G401.6 (cell line): ENCODE data around the gene ERMP1.
"Not testable (repeated sequence)": the region's sequence is repeated elsewhere in the genome, so short reads cannot be mapped to it uniquely, and the experiment has no call there.

Source experiments
- FAIRE-seq: peaks from 2 replicates; lab custom pipeline; 2012; peaks lifted over from hg19 to GRCh38; lab: Jason Lieb, UNC

The ERMP1 gene

GRCh38 chr9:5817862-5818261 is 15.1 kb downstream of the ERMP1 start:
- FAIRE-seq: no peak

DNA sequence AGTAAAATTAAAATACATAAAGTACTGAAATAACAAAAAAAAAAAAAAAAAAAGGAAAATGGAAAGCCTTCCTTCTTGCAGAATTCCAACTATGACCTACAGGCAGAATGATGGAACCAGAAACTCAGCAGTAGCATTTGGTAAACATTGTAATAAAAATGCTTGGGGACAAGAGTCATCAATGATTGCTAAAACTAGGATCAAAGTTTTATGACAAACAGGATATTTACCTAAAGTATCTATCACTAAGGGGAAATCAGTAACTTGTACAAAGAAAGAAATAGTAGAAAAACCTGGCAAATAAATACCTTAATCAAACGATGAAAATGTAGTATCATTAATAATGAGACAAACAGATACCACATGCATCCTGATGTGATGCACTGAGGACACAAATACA is 17.5 kb downstream of the ERMP1 start:
- no peak for FAIRE-seq

DNA sequence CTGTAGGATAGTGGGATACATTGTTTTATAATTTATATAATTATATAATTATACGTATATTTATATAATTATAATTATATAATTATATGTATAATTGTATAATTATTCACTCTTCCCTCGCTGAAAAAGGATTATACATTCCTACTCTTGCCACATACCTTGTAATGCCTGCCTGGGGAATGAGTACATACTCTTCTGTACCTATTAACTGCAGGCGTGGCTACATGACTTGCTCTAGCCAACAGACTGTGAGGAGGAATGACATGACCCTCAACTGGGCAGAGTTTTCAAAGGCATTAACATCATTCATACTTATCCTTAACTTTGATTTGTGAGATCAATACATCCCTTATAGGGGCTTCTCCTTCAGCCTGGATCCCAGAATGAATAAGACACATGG is 19.1 kb downstream of the ERMP1 start:
- no peak for FAIRE-seq

- FAIRE-seq: no peak
These were observed 21.2 kb downstream of the ERMP1 start for GRCh38 chr9:5811751-5812150.

- no peak for FAIRE-seq
These were observed 27.4 kb downstream of the ERMP1 start for GRCh38 chr9:5805478-5805877.

DNA sequence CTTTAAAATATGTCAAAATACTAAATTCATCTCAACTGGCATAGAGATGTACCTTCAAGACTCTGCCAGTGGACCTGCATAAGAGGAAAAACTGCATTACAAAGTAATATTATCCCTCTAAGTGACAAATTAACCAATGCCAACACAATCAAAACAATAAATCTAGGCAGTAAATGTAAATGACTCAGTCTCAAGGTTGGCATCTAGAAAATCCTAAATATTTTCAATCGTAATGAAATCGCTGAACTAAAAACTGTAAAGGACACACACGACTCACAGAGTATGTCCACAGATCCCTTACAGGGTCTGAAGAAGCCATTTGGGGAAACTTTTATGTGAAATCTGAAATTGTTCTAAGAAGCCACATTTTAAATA is 31.2 kb downstream of the ERMP1 start:
- no peak for FAIRE-seq

DNA sequence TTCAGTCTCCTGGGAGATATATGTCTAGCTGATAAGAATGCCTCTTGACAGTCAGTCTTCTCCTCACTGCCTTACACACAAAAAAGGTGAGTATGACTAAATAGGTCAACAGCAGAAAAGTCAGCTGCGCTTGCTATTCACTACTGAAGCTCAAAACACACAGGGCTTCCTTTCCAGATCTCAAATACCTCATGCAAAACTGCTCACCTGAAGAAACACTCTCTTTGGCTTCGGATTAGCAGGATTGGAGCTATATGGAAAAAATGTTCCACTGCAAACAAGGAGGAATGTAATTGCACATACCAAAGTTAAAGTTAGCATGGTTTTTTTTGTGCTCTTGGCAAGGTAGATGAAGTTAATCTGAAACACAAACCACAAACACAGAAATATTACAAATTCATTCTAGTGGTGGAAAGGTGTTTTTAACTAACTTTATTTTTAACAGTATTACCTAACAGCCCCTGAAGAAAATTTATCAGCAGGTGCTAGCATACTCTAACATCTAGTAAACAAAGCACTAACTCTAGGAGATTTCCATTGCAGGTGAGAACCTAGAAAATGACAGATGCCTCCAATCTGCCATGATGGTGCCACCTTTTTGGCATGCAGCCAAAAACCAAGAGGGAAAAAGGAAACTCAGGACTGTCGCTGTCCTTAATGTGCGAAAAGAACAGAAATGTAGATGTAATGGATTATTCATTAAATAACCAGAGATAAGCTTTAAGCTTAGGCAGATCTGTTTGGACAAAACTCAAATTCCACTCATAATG is 31.8 kb downstream of the ERMP1 start:
- no peak for FAIRE-seq

- FAIRE-seq: not testable (repeated sequence)
These were observed 32.5 kb downstream of the ERMP1 start for GRCh38 chr9:5800378-5800777.

DNA sequence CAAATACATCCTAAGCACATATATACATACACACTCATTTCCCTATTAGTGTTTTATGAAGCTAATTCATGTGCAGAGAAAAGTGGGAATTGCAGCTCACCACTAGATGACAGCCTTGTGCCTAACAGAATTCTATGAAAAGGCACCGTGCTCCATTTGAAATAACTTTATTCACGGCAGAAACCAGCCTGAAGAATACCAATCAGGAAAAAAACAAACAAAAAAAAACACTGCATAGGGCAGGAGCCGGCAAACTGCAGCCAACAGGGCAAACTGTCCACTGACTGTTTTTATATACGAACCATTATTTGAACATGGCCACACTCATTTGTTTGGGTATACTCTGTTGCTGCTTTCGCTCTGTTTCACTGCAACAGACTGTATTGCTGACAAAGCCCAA is 33.6 kb downstream of the ERMP1 start:
- FAIRE-seq: peak; percentile 91

- FAIRE-seq: no peak
These were observed 34.3 kb downstream of the ERMP1 start for GRCh38 chr9:5798581-5798980.

- FAIRE-seq: no peak
These were observed 36.6 kb downstream of the ERMP1 start for GRCh38 chr9:5796298-5796697.

- no peak for FAIRE-seq
These were observed 39.1 kb downstream of the ERMP1 start for GRCh38 chr9:5793812-5794211.

GRCh38 chr9:5791870-5792269 is 41.0 kb downstream of the ERMP1 start:
- no peak for FAIRE-seq

DNA sequence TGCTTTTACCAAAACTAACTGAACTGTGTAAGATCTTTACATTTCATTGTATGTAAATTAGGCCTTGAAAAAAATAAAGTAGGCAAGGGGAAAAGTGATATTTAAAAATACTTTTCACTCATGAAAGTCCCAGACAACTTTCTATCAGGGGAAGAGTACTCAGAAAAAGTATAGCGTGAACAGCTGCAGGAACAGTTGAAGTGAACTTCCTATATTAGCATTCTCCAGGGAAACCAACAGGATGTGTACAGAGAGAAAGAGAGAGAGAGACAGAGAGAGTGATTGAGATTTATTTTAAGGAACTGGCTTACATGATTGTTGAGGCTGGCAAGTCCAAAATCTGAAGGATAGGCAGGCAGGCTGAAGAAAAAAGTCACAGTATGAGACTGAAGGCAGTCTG is 42.0 kb downstream of the ERMP1 start:
- no peak for FAIRE-seq

GRCh38 chr9:5789489-5789888 is 43.4 kb downstream of the ERMP1 start:
- no peak for FAIRE-seq

- no peak for FAIRE-seq
These were observed 45.1 kb downstream of the ERMP1 start for GRCh38 chr9:5787759-5788302.

DNA sequence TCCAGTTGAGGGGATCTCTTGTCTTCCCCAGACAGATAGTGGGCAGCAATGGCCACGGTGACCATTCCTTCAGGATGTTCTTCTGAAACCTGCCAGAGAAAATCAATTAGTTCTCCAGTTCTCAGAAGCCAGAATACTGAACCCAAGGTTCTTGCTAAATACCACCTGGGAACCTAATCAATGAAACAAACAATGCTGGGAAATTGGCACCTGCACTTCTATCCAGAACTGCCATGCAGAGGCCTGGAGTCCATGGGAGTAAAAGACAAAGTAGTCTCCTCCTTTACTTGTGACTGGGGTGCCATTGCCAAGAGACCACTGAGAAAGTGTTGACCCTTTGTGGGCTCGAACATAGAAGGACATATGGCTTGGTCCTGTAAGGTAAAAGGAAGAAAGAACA is 45.7 kb downstream of the ERMP1 start:
- FAIRE-seq: no peak

DNA sequence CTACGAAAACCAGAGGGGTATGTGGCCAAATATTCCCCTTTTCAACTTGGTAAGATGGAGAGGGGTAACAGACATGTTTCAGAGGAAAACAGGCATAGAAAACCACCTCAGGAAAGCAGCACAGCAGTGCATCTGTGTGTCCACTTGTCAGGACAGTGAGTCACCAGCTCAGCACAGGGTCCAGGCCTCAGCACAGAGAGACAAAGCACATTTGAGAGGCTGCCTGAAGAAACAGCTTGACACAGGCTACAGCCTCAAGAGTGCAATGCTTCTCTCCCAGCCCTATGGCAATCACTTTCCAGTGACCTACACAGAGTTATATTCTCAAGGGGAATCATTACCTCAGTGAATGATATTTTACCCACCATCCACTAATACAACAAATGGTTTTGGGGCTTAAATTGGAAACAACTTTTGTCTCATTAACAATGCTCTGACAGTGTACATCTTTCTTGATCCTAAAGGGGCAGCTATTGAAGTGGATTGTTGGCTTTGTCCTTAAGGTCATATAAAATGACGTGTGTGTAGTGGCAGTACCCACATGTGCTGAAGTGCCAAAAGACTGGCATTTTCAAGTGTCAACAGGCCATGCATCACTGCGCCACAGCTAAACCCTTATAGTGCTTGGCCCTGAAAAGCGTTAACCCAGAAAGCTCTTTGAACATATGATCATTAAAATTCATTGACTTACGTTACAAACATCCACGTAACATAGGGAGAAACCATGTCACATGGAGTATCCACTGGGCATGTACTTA is 46.4 kb downstream of the ERMP1 start:
- no peak for FAIRE-seq

DNA sequence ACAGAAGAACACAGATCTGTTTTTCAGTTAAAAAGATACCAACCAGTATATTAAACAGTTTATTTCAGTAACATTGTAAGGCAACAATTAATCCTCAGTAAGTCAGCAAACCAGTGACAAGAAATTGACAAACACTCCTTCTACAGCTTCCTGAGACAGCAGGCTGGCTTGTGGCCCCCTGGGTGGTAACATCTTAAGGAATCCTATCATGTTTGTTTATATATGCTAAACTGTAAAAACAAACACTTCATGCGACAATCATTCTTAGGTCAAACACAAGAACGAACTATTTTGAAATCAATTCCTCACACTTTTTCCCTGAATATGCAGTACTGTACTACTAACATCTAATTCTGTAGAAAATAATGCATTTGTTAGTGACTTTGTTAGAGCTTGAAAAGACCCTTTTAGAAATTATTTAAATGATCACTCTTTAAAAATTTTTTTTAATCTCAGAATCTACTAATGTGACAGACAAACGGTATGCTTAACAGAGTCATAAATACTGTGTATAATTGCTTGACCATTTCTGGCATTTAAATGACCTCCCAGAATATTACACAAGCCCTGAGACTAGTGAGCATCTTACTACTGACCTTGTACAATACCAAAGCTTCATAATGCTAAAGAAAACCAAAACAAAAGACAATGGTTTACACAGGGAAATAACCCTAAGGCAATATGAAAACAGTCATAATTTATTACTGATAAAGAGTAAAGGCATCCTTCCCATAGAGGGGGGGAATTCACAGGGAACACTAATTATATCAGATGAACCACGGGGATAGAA is 48.2 kb downstream of the ERMP1 start:
- no peak for FAIRE-seq

DNA sequence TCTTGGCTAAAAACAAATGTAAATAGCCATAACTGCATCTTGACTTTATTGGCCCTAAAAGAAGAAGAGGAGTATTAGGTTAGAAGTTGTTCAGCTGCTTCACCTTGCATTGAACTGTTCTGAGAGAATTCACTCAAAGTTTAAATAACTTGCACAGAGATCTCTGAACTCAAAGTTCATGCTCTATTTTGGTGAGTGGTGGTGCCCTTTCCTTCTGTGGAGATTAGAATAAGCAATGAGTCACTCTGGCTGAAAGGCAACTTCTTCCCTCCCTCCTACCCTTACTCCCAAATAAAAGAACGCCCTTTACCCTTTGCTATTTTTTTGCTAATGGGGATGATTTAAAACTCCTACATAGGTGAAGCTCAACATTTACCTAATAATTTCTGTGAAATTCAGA is 48.9 kb downstream of the ERMP1 start:
- FAIRE-seq: no peak

GRCh38 chr9:5783420-5783819 is 49.5 kb downstream of the ERMP1 start:
- not testable (repeated sequence) for FAIRE-seq

- FAIRE-seq: not testable (repeated sequence)
These were observed 53.2 kb downstream of the ERMP1 start for GRCh38 chr9:5779705-5780218.

GRCh38 chr9:5778805-5779204 is 54.1 kb downstream of the ERMP1 start:
- no peak for FAIRE-seq
